AG20443 (cell line): Measurements from ENCODE around the gene PLEKHD1.

ENCODE experiments used
- DNase-seq: peaks from one replicate; pipeline ENCODE4 v3.0.0; 2012; ENCODE audit warnings: low spot score, mixed read lengths

PLEKHD1 gene

GRCh38 chr14:69518289-69519101 lies 34.0 kb downstream of the PLEKHD1 start:
- no peak for DNase-seq

DNA sequence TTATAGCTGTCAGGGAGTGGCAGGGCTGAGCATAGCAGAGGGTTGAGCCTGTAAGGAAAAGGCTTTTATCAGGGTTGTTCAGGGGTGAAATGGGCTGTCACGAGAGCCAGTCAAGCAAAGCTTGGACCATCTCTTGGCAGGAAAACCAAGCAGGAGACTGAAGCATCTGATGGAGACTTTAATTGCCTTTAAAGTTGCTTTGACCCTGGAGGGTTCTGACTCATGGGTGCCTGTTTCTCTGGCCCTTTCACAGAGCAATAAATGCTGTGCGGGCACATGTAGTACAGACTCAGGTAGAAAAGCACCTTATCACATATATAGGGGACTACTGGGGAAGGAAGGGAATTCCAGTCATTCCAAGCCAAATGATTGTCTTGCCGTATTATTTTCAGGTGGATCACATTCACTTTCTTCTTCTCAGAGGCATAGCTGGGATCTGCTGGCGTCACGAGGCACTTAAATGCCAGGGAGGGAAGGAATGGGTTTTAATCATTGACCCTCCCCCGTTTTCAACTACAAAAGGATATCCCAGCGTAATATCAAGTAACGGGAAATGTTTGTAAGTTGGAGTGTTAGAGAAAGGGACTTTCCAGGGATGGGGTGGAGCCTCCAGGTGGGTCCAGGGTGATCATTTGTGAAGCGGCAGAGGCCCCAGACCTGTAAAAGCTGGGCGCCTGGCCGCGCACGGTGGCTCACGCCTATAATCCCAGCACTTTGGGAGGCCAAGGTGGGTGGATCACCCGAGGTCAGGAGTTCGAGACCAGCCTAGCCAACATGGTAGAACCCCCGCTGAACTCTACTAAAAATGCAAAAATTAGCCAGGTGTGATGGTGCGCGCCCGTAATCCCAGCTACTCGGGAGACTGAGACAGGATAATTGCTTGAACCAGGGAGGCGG lies 34.9 kb downstream of the PLEKHD1 start:
- no peak for DNase-seq

DNA sequence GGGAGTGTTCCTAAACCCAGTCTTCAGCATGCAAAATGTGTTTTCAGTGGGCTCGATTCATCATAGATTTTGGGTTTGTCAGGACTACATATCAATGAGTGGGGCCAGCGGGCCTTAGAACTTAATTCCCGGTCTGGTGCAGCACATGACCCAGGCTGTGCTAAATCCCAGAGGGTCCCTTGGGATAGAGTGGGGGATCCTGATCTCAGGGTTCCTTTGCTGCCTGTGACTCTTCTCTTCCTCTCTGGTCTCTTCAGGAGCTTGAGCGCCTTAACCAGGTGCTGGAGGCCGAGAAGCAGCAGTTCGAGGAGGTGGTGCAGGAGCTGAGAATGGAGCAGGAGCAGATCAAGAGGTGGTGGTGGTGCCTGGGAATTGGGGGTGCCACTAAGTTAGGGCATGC lies 37.5 kb downstream of the PLEKHD1 start:
- DNase-seq, result peak; percentile 3

DNA sequence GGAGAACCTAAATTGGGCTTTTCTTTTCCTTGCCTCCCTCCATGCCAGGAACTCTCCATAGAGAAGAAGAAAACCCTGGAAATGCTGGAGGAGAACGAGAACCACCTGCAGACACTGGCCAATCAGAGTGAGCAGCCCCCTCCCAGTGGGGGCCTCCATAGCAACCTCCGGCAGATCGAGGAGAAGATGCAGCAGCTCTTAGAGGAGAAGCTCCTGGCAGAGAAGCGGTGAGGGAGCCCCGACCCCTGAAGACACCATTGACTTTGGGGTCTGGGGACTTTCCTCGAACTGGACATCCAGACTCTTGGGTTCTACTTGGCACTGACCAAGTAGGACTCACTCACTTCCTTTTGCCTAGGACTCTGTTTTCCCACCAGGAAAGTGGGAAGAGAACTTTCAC lies 41.4 kb downstream of the PLEKHD1 start:
- DNase-seq, result peak; percentile 5

- DNase-seq, result no peak
Observed at GRCh38 chr14:69527635-69528034, 43.1 kb downstream of the PLEKHD1 start.

GRCh38 chr14:69528143-69528542 lies 43.6 kb downstream of the PLEKHD1 start:
- no peak for DNase-seq

GRCh38 chr14:69528930-69529329 lies 44.4 kb downstream of the PLEKHD1 start:
- no peak for DNase-seq

- DNase-seq, result no peak
Observed at GRCh38 chr14:69529563-69529962, 45.0 kb downstream of the PLEKHD1 start.

DNA sequence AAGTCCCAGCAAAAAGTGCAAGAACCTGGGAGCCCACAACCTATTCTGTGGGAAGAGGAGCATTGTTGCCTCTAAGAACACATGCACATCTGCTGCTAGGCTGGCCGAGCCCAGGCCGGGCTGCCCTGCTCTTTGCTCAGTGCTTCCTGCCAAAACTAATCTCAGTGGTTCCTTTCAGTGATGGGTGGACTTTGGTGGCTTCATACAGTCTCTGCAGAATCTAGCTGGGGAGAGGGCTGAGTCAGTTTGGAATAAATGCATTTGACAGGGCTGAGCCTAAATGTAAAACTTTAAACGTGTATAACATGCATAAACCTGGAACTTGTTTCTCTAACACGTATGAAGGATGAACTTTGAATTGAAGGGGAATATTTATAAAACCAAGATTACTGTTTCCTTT lies 45.6 kb downstream of the PLEKHD1 start:
- no peak for DNase-seq

DNA sequence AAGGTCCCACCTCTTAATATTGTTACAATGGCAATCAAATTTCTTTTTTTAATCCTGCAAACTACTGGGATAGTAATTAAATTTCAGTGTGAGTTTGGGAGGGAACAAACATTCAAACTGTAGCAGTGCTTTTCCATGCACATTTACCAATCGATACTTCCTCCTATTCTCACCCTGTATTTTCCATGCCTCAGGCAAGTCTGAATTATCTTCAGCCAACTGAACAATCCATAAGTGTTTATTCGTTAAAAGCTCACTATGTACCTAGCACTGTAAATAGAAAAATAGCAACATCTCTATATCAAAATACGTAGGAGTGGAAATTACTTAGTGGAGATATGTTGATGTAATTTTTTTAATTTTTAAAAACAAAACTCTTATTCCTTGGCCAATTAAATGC lies 46.6 kb downstream of the PLEKHD1 start:
- no peak for DNase-seq

DNA sequence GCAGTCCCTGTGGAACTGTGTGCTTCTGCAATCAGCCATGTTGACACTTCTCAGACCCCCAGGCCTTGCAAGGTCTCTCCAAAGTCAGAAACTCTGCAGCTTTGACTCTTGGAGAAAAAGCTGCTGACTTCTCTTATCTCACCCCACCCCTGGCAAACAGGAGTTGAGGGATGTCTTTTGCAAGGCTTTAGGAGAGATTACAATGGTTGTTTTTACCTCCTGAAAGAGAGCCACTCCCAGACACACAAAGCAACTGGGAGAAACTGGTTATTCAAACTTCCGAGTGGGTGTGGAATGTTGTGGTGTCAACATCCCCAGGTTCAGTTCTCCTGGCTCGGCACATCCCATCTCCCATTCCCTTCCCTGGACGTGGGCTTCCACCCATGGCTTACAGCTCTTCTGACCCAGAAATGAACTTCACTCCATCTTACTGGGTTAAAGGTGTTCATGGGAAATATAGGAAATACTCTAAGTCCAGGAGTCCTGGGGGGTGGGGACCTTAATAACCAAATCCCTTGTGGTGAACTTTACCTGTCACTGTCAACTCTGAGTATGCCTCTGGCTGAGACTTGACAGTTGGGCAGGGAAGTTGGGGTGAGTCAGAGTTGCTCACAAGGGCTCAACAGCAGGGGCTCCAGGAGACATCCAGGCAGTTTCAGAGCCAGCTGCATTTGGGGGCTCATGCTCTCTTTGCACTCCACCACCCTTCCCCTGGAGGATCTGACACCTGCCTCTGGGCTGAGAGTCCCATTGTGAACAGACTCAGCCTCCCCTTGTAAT lies 48.2 kb downstream of the PLEKHD1 start:
- peak; percentile 5 for DNase-seq

DNA sequence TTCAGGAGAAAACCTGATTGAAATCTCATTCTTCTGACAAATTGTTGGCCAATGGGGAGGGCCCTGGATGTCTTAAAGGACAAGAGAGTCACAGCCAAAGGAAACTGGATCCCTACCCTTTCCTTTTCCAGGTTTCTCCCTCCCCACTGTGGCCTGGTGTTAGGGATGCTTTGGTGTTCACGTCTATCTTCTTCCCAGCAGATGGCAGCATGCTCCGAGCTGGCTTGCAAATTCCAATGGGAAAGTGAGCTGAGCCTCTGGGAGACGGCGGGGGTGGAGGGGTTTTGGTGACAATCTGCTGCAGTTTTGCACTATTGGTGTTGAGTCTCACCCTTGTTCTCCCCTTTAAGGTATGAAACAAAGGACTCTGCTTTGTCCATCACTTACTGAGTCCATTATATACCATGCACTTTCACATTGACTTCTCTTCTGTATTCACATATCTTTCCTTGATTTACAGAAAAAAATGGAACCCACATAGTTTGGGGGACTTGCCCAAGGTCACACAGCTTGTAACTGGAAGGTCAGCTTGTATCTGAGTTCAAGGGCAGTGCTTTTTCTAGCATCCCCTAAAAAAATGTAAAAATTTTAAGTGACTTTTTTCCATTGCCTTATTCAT lies 50.8 kb downstream of the PLEKHD1 start:
- peak; percentile 86 for DNase-seq

- no peak for DNase-seq
Observed at GRCh38 chr14:69536971-69537370, 52.4 kb downstream of the PLEKHD1 start.

- no peak for DNase-seq
Observed at GRCh38 chr14:69537900-69538299, 53.4 kb downstream of the PLEKHD1 start.

DNA sequence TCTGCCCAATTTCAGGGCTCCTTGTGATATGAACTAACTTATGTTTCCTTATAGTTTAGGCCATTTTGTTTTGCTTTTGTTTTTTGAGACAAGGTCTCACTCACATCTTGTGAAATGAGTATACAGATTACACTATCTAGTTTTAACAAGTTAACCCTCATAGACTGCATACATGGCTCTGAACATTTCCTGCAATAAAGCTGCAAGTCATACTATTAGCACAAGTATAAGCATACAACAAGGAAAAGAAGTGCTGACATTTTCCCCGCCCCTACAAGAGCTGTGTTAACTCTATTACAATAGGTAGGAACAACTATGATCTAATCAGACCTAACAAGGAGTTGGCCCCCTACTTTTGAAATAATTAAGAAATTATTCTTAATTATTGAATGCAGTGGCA lies 54.2 kb downstream of the PLEKHD1 start:
- DNase-seq, result no peak

GRCh38 chr14:69539631-69540410 lies 55.3 kb downstream of the PLEKHD1 start:
- peak; percentile 55 for DNase-seq

DNA sequence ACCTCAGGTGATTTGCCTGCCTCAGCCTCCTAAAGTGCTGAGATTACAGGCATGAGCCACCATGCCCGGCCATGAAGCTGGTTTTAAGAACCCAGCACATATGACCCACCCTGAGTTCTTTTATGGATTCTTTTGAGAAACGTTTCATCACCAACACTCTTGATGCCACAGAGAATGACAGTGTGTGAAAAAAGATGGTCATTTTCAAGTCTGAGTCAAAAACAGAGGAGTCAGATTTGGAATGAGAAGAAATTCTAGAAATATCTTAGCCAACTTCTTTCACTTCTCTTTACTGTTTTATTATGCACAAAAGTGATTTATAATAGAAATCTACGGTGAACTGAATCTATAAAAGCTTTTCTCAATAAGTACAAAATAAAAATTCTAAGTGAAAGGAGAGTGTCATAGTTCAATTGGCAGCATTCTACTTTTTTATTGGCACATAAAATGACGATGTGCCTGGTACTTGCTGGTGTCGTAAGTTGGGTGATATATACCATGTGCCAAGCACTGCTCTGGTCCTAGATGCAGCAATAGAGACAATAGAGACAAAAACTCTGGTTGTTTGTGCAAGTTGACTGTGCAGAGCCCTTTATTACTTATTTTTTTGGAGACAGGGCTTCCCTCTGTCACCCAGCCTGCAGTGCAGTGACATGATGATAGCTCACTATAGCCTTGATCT lies 56.3 kb downstream of the PLEKHD1 start:
- DNase-seq, result no peak

DNA sequence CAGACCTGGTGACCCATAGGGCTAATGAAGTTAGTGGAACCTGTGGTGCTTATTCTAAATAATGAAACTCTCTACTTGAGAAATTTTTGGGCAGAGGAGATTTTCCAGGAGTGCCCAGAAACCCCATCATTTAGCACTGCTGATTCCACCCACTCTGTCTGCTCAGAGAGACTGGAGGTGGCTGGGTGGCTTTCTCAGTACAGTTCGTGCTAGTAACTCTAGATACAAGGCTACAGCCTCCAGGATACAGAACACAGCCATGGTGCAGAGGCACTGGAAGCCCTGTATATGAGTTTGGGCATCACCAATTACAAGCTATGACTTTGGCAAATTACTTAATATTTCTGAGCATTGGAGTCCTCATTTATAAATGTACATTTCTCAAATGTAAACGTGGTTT lies 57.8 kb downstream of the PLEKHD1 start:
- DNase-seq, result no peak

DNA sequence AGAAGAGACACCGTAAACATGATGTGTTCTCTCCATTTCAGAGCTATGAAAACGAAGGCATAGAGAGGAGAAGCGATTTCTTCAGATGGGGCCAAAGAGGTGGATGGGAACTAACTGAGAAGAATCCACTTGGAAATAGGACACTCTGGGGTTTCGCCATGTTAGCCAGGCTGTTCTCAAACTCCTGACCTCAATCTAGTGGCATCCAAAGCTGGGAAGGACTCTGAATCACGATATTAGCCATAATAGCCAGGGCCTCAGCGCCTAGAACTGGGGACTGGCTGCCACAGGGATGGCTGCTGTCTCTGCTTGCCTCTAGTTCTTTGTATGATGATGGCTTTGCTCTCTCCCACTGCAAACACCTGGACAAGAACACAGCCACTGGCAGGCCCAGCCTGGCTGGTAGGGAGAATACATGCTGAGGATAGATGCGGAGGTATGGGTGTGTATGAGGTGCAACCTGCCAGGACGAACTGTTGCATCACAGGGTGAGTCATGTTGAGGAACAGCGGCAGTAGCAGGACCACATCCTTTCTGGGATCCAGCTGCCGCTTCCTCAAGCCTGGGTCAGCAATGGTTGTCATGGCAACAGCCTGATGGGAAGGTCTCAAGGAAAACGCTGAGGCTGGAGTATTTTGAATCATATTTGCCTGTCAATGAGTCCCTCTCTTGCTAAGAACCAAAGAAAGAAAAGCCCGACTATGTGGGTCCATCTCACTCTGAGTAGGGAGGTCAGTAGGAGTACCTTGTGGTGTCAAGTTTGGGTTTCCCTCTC lies 59.0 kb downstream of the PLEKHD1 start:
- peak; percentile 67 for DNase-seq
